Parathyroid adenoma (tissue), 2 donors: ENCODE results near the gene ACSM2B.

Source experiments
- H2AFZ ChIP-seq: fragments of 300-600 bp; sonication (generic); one replicate; pipeline ENCODE4 v1.7.0; 2017; ENCODE audit warnings: antibody characterized with exemption, mild to moderate bottlenecking
- H3K27ac ChIP-seq: fragments of 300-600 bp; sonication (generic); one replicate; pipeline ENCODE4 v1.7.0; 2017
- H3K27me3 ChIP-seq: fragments of 300-600 bp; sonication (generic); one replicate; pipeline ENCODE4 v1.7.0; 2017; ENCODE audit warnings: low read length; ENCODE audit not compliant: control insufficient read depth, insufficient read depth
- H3K36me3 ChIP-seq: fragments of 300-600 bp; sonication (generic); one replicate; pipeline ENCODE4 v1.7.0; 2017; ENCODE audit warnings: low read length; ENCODE audit not compliant: control insufficient read depth, insufficient read depth
- H3K4me1 ChIP-seq: fragments of 300-600 bp; sonication (generic); one replicate; pipeline ENCODE4 v1.7.0; 2017; ENCODE audit warnings: control low read depth
- H3K4me2 ChIP-seq: fragments of 300-600 bp; sonication (generic); one replicate; pipeline ENCODE4 v1.7.0; 2017; ENCODE audit warnings: low read length
- H3K4me3 ChIP-seq: fragments of 300-600 bp; sonication (generic); one replicate; pipeline ENCODE4 v1.7.0; 2017; ENCODE audit warnings: low read depth, low read length
- H3K79me2 ChIP-seq: fragments of 300-600 bp; sonication (generic); one replicate; pipeline ENCODE4 v1.7.0; 2017; ENCODE audit warnings: control low read depth
- H3K9ac ChIP-seq: fragments of 300-600 bp; sonication (generic); one replicate; pipeline ENCODE4 v1.7.0; 2017; ENCODE audit warnings: mild to moderate bottlenecking
- H3K9me3 ChIP-seq: fragments of 300-600 bp; sonication (generic); one replicate; pipeline ENCODE4 v1.7.0; 2017; ENCODE audit warnings: low read length; ENCODE audit not compliant: control insufficient read depth
- TF ChIP-seq, protein P1 (sequence below): fragments of 300-600 bp; sonication (generic); IDR thresholded peaks from one replicate; pipeline ENCODE4 v1.7.0; 2017; ENCODE audit warnings: antibody characterized with exemption, mild to moderate bottlenecking
- donor health status: primary hyperparathyroidism.

The ACSM2B gene

DNA sequence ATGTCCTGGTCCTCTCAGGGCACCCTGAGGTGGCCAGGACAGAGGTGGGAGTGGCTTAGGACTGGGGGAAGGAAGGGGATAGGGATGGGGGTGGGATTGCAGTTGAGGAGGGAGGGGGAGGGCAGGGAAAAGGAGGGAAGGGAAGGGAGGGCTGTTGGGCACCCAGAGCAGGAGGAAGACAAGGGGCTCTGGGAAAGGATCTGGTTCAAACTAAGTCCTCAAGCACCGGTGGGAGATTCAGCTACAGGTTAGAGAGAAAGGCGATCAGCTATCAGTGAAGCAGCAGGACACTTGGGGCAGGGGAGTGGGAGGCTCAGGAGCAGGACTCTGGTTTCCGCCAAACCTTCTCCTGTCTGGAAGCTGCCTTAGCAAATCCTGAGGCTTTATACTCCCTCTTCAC, 44.6 kb upstream of the ACSM2B start:
- Histone ChIP-seq H3K9me3 (no peaks in the 10 kb centered on the region), H3K27me3 (no peaks in the 10 kb centered on the region), H3K9ac (no peak overlapping the region), H3K79me2 (no peaks in the 10 kb centered on the region), H3K4me1 (no peaks in the 10 kb centered on the region), H3K4me3 (no peak overlapping the region), H2AFZ (no peak overlapping the region), H3K27ac (no peak overlapping the region), H3K36me3 (no peaks in the 10 kb centered on the region), H3K4me2 (no peak overlapping the region)
- TF ChIP-seq, protein P1, sequence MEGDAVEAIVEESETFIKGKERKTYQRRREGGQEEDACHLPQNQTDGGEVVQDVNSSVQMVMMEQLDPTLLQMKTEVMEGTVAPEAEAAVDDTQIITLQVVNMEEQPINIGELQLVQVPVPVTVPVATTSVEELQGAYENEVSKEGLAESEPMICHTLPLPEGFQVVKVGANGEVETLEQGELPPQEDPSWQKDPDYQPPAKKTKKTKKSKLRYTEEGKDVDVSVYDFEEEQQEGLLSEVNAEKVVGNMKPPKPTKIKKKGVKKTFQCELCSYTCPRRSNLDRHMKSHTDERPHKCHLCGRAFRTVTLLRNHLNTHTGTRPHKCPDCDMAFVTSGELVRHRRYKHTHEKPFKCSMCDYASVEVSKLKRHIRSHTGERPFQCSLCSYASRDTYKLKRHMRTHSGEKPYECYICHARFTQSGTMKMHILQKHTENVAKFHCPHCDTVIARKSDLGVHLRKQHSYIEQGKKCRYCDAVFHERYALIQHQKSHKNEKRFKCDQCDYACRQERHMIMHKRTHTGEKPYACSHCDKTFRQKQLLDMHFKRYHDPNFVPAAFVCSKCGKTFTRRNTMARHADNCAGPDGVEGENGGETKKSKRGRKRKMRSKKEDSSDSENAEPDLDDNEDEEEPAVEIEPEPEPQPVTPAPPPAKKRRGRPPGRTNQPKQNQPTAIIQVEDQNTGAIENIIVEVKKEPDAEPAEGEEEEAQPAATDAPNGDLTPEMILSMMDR: no peak

DNA sequence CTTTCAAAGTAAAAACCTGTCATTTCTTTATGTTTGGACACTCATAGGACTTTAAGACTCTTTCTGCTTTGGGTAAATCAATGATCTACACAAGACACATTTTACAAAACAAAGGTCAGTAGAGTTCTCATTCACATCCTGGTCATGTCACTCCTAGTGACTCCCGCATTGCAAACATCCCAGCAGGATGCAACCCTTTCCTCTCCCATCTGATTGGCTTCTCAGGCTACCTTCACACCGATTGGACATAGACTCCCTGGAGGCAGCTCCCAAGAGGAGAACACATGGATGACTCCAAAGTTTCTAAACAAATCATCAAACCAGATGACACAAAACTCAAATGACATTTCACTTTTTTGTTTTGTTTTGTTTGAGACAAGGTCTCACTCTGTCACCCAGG, 43.8 kb upstream of the ACSM2B start:
- Histone ChIP-seq H2AFZ (no peak overlapping the region), H3K27ac (no peak overlapping the region), H3K4me3 (no peak overlapping the region), H3K27me3 (no peaks in the 10 kb centered on the region), H3K9me3 (no peaks in the 10 kb centered on the region), H3K36me3 (no peaks in the 10 kb centered on the region), H3K9ac (no peak overlapping the region), H3K4me2 (no peak overlapping the region), H3K4me1 (no peaks in the 10 kb centered on the region), H3K79me2 (no peaks in the 10 kb centered on the region)
- TF ChIP-seq, protein P1: no peak

DNA sequence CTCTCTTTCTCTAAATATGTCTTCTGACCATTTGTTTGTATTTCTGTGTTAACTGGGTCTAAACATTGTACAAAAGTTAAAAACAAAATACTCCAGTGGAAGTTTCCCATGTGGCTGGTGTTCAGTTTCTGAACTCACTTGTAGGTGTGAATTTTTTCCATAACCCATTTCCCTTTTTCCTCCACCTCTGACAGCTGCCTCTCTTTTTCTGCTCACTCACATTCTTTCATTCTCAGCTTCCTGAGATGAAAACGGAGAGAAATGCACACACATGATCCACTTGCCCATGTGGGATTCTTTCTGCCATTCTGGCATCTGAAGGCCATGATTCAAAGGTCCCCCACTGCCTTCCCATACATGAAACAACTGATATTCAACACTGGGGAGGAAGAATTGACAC, 41.1 kb upstream of the ACSM2B start:
- H3K27ac ChIP-seq: no peak overlapping the region
- H3K4me3 ChIP-seq: no peak overlapping the region
- H3K9ac ChIP-seq: no peak overlapping the region
- H3K36me3 ChIP-seq: no peaks in the 10 kb centered on the region
- TF ChIP-seq, protein P1: no peak
- no peaks in the 10 kb centered on the region for H3K27me3 ChIP-seq
- no peak overlapping the region for H3K4me2 ChIP-seq
- no peaks in the 10 kb centered on the region for H3K4me1 ChIP-seq
- H3K9me3 ChIP-seq: no peaks in the 10 kb centered on the region
- H2AFZ ChIP-seq: no peak overlapping the region
- no peaks in the 10 kb centered on the region for H3K79me2 ChIP-seq

DNA sequence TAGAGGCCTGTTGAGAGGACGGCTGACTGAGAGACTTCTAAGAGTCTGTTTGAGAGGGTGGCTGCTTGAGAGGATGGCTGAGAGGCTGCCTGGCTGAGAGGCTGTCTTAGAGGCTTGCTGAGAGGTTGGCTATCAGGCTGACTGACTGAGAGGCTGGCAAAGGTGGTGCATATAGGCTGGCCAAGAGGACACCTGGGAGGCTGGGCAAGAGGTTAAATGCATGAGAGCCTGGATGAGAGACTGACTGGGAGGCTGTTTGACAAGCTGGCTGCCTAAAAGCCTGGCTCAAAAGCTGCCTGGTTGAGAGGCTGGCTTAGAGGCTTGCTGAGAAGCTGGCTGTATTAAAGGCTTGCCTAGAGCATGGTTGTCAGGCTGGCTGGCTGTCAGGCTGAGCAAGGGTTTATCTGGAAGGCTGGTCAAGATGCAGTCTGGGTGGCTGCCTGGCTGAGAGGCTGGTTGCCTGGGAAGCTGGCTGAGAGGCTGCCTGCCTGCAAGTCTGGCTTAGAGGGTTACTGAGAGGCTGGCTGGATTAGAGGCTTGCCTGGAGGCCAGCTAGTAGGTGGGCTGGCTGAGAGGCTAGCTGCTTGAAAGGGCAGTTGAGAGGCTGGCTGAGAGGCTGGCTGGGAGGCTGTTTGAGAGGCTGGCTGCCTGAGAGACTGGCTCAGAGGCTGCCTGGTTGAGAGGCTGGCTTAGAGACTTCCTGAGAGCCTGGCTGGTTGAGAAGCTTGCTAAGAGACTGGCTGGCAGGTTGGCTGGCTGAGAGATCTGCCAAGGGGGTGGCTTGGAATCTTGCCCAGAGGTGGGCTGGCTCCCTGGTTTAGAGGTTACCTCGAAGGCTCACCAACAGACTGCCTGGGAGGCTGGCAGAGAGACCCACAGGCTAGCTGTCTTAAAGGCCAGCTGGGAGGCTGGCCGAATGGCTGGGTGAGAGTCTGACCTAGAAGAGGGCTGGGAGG, 38.3 kb upstream of the ACSM2B start:
- no peak overlapping the region for H3K4me3 ChIP-seq
- no peaks in the 10 kb centered on the region for H3K27me3 ChIP-seq
- H3K9ac ChIP-seq: no peak overlapping the region
- H3K4me2 ChIP-seq: no peak overlapping the region
- H3K9me3 ChIP-seq: no peaks in the 10 kb centered on the region
- no peaks in the 10 kb centered on the region for H3K36me3 ChIP-seq
- no peak overlapping the region for H3K27ac ChIP-seq
- no peaks in the 10 kb centered on the region for H3K79me2 ChIP-seq
- no peaks in the 10 kb centered on the region for H3K4me1 ChIP-seq
- TF ChIP-seq, protein P1: no peak
- no peak overlapping the region for H2AFZ ChIP-seq
